Neural progenitor cell (in vitro differentiated cells): ENCODE results near the gene WNT5B. TPM values are rescaled to one million over a fixed set of nuclear protein-coding genes. Genes with fewer than 3 reads are reported as not detected.

Experiments
- DNase-seq: peaks from one replicate; pipeline ENCODE4 v3.0.0-alpha.2; 2016; ENCODE audit warnings: low spot score
- H2AFZ ChIP-seq: fragments of 200-600 bp; sonication (generic); replicated peaks from 2 replicates; pipeline ENCODE4 v1.6.1; 2016; ENCODE audit warnings: antibody characterized with exemption
- H3F3A ChIP-seq: fragments of 200-600 bp; sonication (generic); 2 replicates; pipeline ENCODE4 v1.6.1; 2016; ENCODE audit warnings: antibody characterized with exemption, low read depth
- H3K27ac ChIP-seq: fragments of 200-600 bp; sonication (generic); 2 replicates; pipeline ENCODE4 v1.5.1; 2016; ENCODE audit warnings: mild to moderate bottlenecking
- H3K27me3 ChIP-seq: fragments of 200-600 bp; sonication (generic); 2 replicates; pipeline ENCODE4 v1.6.1; 2016; ENCODE audit warnings: mild to moderate bottlenecking, moderate library complexity
- H3K36me3 ChIP-seq: fragments of 200-600 bp; sonication (generic); 2 replicates; pipeline ENCODE4 v1.5.1; 2016
- H3K4me1 ChIP-seq: fragments of 200-600 bp; sonication (generic); 2 replicates; pipeline ENCODE4 v1.6.1; 2016; ENCODE audit warnings: mixed run types
- H3K4me2 ChIP-seq: fragments of 200-600 bp; sonication (generic); 2 replicates; pipeline ENCODE4 v1.6.1; 2016
- H3K4me3 ChIP-seq: fragments of 200-600 bp; sonication (generic); 2 replicates; pipeline ENCODE4 v1.5.1; 2016
- H3K79me2 ChIP-seq: fragments of 200-600 bp; sonication (generic); 2 replicates; pipeline ENCODE4 v1.6.1; 2016; ENCODE audit warnings: low read depth
- H3K9ac ChIP-seq: fragments of 200-600 bp; sonication (generic); 2 replicates; pipeline ENCODE4 v1.6.1; 2016
- H3K9me3 ChIP-seq: fragments of 200-600 bp; sonication (generic); 2 replicates; pipeline ENCODE4 v1.5.1; 2016; ENCODE audit warnings: low read depth
- H4K20me1 ChIP-seq: fragments of 200-600 bp; sonication (generic); 2 replicates; pipeline ENCODE4 v1.6.1; 2016; ENCODE audit warnings: low read depth
- H3K27ac Mint-ChIP-seq: 3 replicates; pipeline ENCODE4 v1.8.0; 2021; ENCODE audit warnings: mixed read lengths
- H3K27me3 Mint-ChIP-seq: 2 replicates; pipeline ENCODE4 v1.8.0; 2022; ENCODE audit warnings: low read depth, mild to moderate bottlenecking, inconsistent platforms, moderate library complexity, mixed read lengths; ENCODE audit not compliant: insufficient read depth
- H3K36me3 Mint-ChIP-seq: 3 replicates; pipeline ENCODE4 v1.8.0; 2021; ENCODE audit warnings: mixed read lengths
- H3K4me1 Mint-ChIP-seq: 3 replicates; pipeline ENCODE4 v1.8.0; 2021; ENCODE audit warnings: mixed read lengths
- H3K4me3 Mint-ChIP-seq: 3 replicates; pipeline ENCODE4 v1.8.0; 2021; ENCODE audit warnings: mild to moderate bottlenecking, moderate library complexity, mixed read lengths
- H3K9me3 Mint-ChIP-seq: 3 replicates; pipeline ENCODE4 v1.8.0; 2020; ENCODE audit warnings: mixed read lengths
- EZH2 ChIP-seq: fragments of 200-600 bp; sonication (generic); IDR thresholded peaks from 2 replicates; pipeline ENCODE4 v1.6.1; 2017; ENCODE audit warnings: antibody characterized with exemption, mild to moderate bottlenecking, moderate library complexity
- EZH2phosphoT487 ChIP-seq: fragments of 200-600 bp; sonication (generic); IDR thresholded peaks from 2 replicates; pipeline ENCODE4 v1.6.1; 2017; ENCODE audit warnings: antibody characterized with exemption
- total RNA-seq: library from RNA; depleted of rRNA; stranded (reverse); fragments of >200 nt; gene quantifications from 2 replicates; pipeline ENCODE4 v1.2.3, GENCODE V29; 2015; ENCODE audit warnings: low replicate concordance
- TF ChIP-seq, protein P1 (sequence below): fragments of 200-600 bp; sonication (generic); IDR thresholded peaks from 2 replicates; pipeline ENCODE4 v1.5.1; 2017; ENCODE audit warnings: antibody characterized with exemption, mild to moderate bottlenecking

The WNT5B gene
- total RNA-seq, 1 donor from 2014 or later = 43.7 TPM

DNA sequence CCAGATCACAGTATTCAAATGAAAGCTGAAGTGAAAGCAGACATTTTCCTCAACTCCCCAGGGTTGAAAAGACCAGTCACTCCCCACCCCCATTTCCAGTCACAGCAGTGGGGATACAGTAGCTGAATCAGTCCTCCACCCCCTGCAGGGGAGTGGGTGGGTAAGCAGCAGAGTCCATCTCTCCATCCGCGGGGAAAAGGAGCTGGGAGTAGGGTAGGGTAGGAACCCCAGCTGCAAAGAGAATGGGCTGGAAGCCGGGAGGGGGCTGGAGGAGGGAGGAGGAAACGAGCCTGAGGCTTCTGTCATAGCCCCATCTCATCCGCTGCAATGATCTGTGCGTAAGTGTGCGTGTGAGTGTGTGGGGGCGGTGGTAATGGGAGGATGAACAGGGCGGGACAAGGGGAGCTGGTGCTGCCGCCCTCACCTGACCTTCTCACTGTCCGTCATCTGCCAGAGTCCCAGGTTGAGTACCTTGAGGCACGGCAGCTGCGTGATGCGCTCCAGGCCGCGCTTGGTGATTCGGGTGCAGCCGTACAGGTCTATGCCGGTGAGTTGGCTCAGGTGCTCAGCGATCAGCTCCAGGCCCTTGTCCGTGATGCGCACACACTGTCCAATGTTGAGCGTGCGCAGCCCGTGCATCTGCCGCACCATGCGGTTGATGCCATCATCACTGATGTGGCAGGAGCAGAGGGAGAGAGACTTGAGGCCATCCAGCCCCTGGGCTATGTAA, 36.4 kb upstream of the WNT5B start:
- H3K36me3 Mint-ChIP-seq = peaks cover 7% of the 10 kb centered on the region
- H3K27me3 Mint-ChIP-seq = peaks cover 8% of the 10 kb centered on the region
- Histone ChIP-seq H3K79me2 (peaks cover 91% of the 10 kb centered on the region), H2AFZ (no peak overlapping the region), H3K27ac (peak overlapping the region; percentile 7), H3K4me1 (peaks cover 41% of the 10 kb centered on the region), H3K9me3 (no peaks in the 10 kb centered on the region), H3K9ac (peak overlapping the region; percentile 9), H3K4me2 (peak overlapping the region; percentile 93), H3F3A (peaks cover 73% of the 10 kb centered on the region), H3K27me3 (peaks cover 17% of the 10 kb centered on the region), H3K36me3 (no peaks in the 10 kb centered on the region), H4K20me1 (peaks cover 71% of the 10 kb centered on the region), H3K4me3 (peak overlapping the region; percentile 86)
- no peaks in the 10 kb centered on the region for H3K9me3 Mint-ChIP-seq
- peak overlapping the region; percentile 88 for H3K4me3 Mint-ChIP-seq
- TF ChIP-seq, protein P1, sequence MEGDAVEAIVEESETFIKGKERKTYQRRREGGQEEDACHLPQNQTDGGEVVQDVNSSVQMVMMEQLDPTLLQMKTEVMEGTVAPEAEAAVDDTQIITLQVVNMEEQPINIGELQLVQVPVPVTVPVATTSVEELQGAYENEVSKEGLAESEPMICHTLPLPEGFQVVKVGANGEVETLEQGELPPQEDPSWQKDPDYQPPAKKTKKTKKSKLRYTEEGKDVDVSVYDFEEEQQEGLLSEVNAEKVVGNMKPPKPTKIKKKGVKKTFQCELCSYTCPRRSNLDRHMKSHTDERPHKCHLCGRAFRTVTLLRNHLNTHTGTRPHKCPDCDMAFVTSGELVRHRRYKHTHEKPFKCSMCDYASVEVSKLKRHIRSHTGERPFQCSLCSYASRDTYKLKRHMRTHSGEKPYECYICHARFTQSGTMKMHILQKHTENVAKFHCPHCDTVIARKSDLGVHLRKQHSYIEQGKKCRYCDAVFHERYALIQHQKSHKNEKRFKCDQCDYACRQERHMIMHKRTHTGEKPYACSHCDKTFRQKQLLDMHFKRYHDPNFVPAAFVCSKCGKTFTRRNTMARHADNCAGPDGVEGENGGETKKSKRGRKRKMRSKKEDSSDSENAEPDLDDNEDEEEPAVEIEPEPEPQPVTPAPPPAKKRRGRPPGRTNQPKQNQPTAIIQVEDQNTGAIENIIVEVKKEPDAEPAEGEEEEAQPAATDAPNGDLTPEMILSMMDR = peak; percentile 15
- TF ChIP-seq EZH2 = no peak
- peaks cover 67% of the 10 kb centered on the region for H3K4me1 Mint-ChIP-seq
- H3K27ac Mint-ChIP-seq = peak overlapping the region; percentile 81
- peak; percentile 80 for DNase-seq

GRCh38 chr12:1593174-1594005, 35.6 kb upstream of the WNT5B start:
- H3K4me1 Mint-ChIP-seq = peaks cover 59% of the 10 kb centered on the region

GRCh38 chr12:1594006-1594260, 35.1 kb upstream of the WNT5B start:
- H3K4me2 ChIP-seq = peak overlapping the region; percentile 93
- H3K27me3 ChIP-seq = peaks cover 17% of the 10 kb centered on the region
- peaks cover 29% of the 10 kb centered on the region for H3K4me1 ChIP-seq
- Mint-ChIP-seq H3K4me3 (peak overlapping the region; percentile 88), H3K36me3 (peaks cover 7% of the 10 kb centered on the region), H3K4me1 (peaks cover 54% of the 10 kb centered on the region), H3K27me3 (peaks cover 8% of the 10 kb centered on the region), H3K27ac (no peak overlapping the region), H3K9me3 (no peaks in the 10 kb centered on the region)
- no peak overlapping the region for H3K9ac ChIP-seq
- H3F3A ChIP-seq = peaks cover 60% of the 10 kb centered on the region
- H3K27ac ChIP-seq = peak overlapping the region; percentile 65
- TF ChIP-seq, protein P1 = no peak
- TF ChIP-seq EZH2 = no peak
- no peak for TF ChIP-seq EZH2phosphoT487
- H2AFZ ChIP-seq = no peak overlapping the region
- peaks cover 65% of the 10 kb centered on the region for H4K20me1 ChIP-seq
- DNase-seq = no peak
- H3K4me3 ChIP-seq = peak overlapping the region; percentile 86
- H3K36me3 ChIP-seq = no peaks in the 10 kb centered on the region
- no peaks in the 10 kb centered on the region for H3K9me3 ChIP-seq
- peaks cover 92% of the 10 kb centered on the region for H3K79me2 ChIP-seq

More at GRCh38 chr12:1593174-1594005, 35.6 kb upstream of the WNT5B start:
- Histone ChIP-seq H3K27ac (peak overlapping the region; percentile 2), H3K27me3 (peaks cover 17% of the 10 kb centered on the region), H4K20me1 (peaks cover 66% of the 10 kb centered on the region), H3K4me1 (peaks cover 35% of the 10 kb centered on the region), H3K9me3 (no peaks in the 10 kb centered on the region), H3K36me3 (no peaks in the 10 kb centered on the region), H3K79me2 (peaks cover 92% of the 10 kb centered on the region), H3K4me2 (peak overlapping the region; percentile 93), H3F3A (peaks cover 66% of the 10 kb centered on the region), H3K9ac (no peak overlapping the region), H2AFZ (no peak overlapping the region), H3K4me3 (peak overlapping the region; percentile 86)
- Mint-ChIP-seq H3K27me3 (peaks cover 8% of the 10 kb centered on the region), H3K36me3 (peaks cover 7% of the 10 kb centered on the region), H3K9me3 (no peaks in the 10 kb centered on the region), H3K4me3 (peak overlapping the region; percentile 88), H3K27ac (peak overlapping the region; percentile 81)
- TF ChIP-seq, protein P1 = no peak
- TF ChIP-seq EZH2phosphoT487 (no peak), EZH2 (no peak)
- peak; percentile 61 for DNase-seq
